GM23248 (cell line): Measurements from ENCODE around the gene MOBP. TPM values are rescaled to one million over a fixed set of nuclear protein-coding genes. Genes with fewer than 3 reads are reported as not detected.

Source experiments
- DNase-seq: peaks from one replicate; pipeline ENCODE4 v3.0.0-alpha.2; 2015
- H2AFZ ChIP-seq: fragments of 200-600 bp; sonication (generic); 2 replicates; pipeline ENCODE4 v1.6.1; 2016; ENCODE audit warnings: antibody characterized with exemption
- H3F3A ChIP-seq: fragments of 200-600 bp; sonication (generic); 2 replicates; pipeline ENCODE4 v1.6.1; 2016; ENCODE audit warnings: mild to moderate bottlenecking, antibody characterized with exemption, mixed run types; ENCODE audit not compliant: insufficient read depth
- H3K27ac ChIP-seq: fragments of 200-600 bp; sonication (generic); 2 replicates; pipeline ENCODE4 v1.5.1; 2016; ENCODE audit warnings: mild to moderate bottlenecking
- H3K27me3 ChIP-seq: fragments of 200-600 bp; sonication (generic); replicated peaks from 2 replicates; pipeline ENCODE4 v1.6.1; 2016; ENCODE audit warnings: mild to moderate bottlenecking; ENCODE audit not compliant: insufficient read depth
- H3K36me3 ChIP-seq: fragments of 200-600 bp; sonication (generic); 2 replicates; pipeline ENCODE4 v1.6.1; 2016; ENCODE audit warnings: low read depth, mild to moderate bottlenecking
- H3K4me1 ChIP-seq: fragments of 200-600 bp; sonication (generic); 2 replicates; pipeline ENCODE4 v1.6.1; 2016; ENCODE audit warnings: mild to moderate bottlenecking; ENCODE audit not compliant: insufficient read depth
- H3K4me2 ChIP-seq: fragments of 200-600 bp; sonication (generic); one replicate; pipeline ENCODE4 v1.6.1; 2016; ENCODE audit warnings: mild to moderate bottlenecking; ENCODE audit not compliant: unreplicated experiment
- H3K4me3 ChIP-seq: fragments of 200-600 bp; sonication (generic); 2 replicates; pipeline ENCODE4 v1.5.1; 2016; ENCODE audit warnings: mild to moderate bottlenecking
- H3K79me2 ChIP-seq: fragments of 200-600 bp; sonication (generic); 2 replicates; pipeline ENCODE4 v1.6.1; 2016; ENCODE audit warnings: mild to moderate bottlenecking; ENCODE audit not compliant: insufficient read depth
- H3K9ac ChIP-seq: fragments of 200-600 bp; sonication (generic); 2 replicates; pipeline ENCODE4 v1.6.1; 2016; ENCODE audit warnings: mild to moderate bottlenecking
- H3K9me2 ChIP-seq: fragments of 200-600 bp; sonication (generic); 2 replicates; pipeline ENCODE4 v1.6.1; 2016; ENCODE audit warnings: mixed run types, mild to moderate bottlenecking, moderate library complexity; ENCODE audit not compliant: insufficient read depth
- H3K9me3 ChIP-seq: fragments of 200-600 bp; sonication (generic); one replicate; pipeline ENCODE4 v1.6.1; 2017; ENCODE audit warnings: low read depth
- H4K20me1 ChIP-seq: fragments of 200-600 bp; sonication (generic); 2 replicates; pipeline ENCODE4 v1.6.0; 2016; ENCODE audit not compliant: insufficient read depth
- EZH2 ChIP-seq: fragments of 200-600 bp; sonication (generic); IDR thresholded peaks from 2 replicates; pipeline ENCODE4 v1.6.1; 2018; ENCODE audit warnings: antibody characterized with exemption, mild to moderate bottlenecking; ENCODE audit not compliant: insufficient read depth, poor library complexity, severe bottlenecking
- EZH2phosphoT487 ChIP-seq: fragments of 200-600 bp; sonication (generic); IDR thresholded peaks from 2 replicates; pipeline ENCODE4 v1.6.1; 2018; ENCODE audit warnings: antibody characterized with exemption, moderate library complexity, mild to moderate bottlenecking, low read depth; ENCODE audit not compliant: insufficient read depth
- WGBS, 2 experiments: methylation state at CpG; one replicate each; pipeline ENCODE4 v1.1.6; 2015 to 2017; ENCODE audit warnings: low lambda C conversion rate in 2 of 2, low coverage in 1 of 2; ENCODE audit errors: missing lambda C conversion rate in 2 of 2; 5-methylcytosine and 5-hydroxymethylcytosine counted together
- in situ Hi-C: fragments of 300-500 bp; cut with MboI; formaldehyde crosslinking; loops from 2 replicates; pipeline ENCODE4 v1.15.0; 2020
- polyA plus RNA-seq: library from polyadenylated mRNA; unstranded; fragments of >200 nt; fragmentation: Nextera tagmentation; extraction: Ambion mirVana; gene quantifications from 2 replicates; pipeline ENCODE4 v1.2.1, GENCODE V29; 2016
- total RNA-seq: library from RNA; depleted of rRNA; stranded (reverse); fragments of >200 nt; shearing (Covaris generic); gene quantifications from 2 replicates; pipeline ENCODE4 v1.2.3, GENCODE V29; 2014

MOBP gene
- total and polyA plus RNA-seq, 2 experiments from 2014 or later: not detected

- H3K79me2 ChIP-seq: no peaks in the 10 kb centered on the region
- no peaks in the 10 kb centered on the region for H3K9me3 ChIP-seq
- no peaks in the 10 kb centered on the region for H3K9me2 ChIP-seq
- no peak overlapping the region for H3K4me2 ChIP-seq
- peaks cover 11% of the 10 kb centered on the region for H3K4me1 ChIP-seq
- H2AFZ ChIP-seq: no peak overlapping the region
- peaks cover 9% of the 10 kb centered on the region for H3F3A ChIP-seq
- no peaks in the 10 kb centered on the region for H3K36me3 ChIP-seq
- TF ChIP-seq EZH2 (no peak), EZH2phosphoT487 (no peak)
- H3K27ac ChIP-seq: no peak overlapping the region
- H3K9ac ChIP-seq: no peak overlapping the region
- no peak overlapping the region for H3K4me3 ChIP-seq
- 73 to 74% methylated on average over 9 of the region's 9 CpGs for WGBS, 2 experiments
- in situ Hi-C loops: loop anchor here (25.0 kb wide), 2 partner anchors 458 to 658 kb away; no protein-coding TSS in a partner anchor
- H4K20me1 ChIP-seq: no peaks in the 10 kb centered on the region
- H3K27me3 ChIP-seq: no peaks in the 10 kb centered on the region
- no peak for DNase-seq
Measured at GRCh38 chr3:39529577-39529976, 62.1 kb downstream of the MOBP start.

GRCh38 chr3:39531066-39531465 lies 63.6 kb downstream of the MOBP start:
- Histone ChIP-seq H3K4me3 (no peak overlapping the region), H2AFZ (no peak overlapping the region), H3K4me1 (peaks cover 11% of the 10 kb centered on the region), H3K27ac (no peak overlapping the region), H3K9ac (no peak overlapping the region), H3K9me2 (no peaks in the 10 kb centered on the region), H3K4me2 (no peak overlapping the region), H3K79me2 (no peaks in the 10 kb centered on the region), H4K20me1 (no peaks in the 10 kb centered on the region), H3K27me3 (no peaks in the 10 kb centered on the region), H3K36me3 (no peaks in the 10 kb centered on the region), H3K9me3 (no peaks in the 10 kb centered on the region), H3F3A (peaks cover 9% of the 10 kb centered on the region)
- DNase-seq: peak; percentile 43
- WGBS, 2 experiments: 61 to 65% methylated on average over 6 of the region's 6 CpGs
- in situ Hi-C loops: loop anchor here (25.0 kb wide), 2 partner anchors 456 to 656 kb away; no protein-coding TSS in a partner anchor
- TF ChIP-seq EZH2phosphoT487 (no peak), EZH2 (no peak)

GRCh38 chr3:39531665-39532064 lies 64.2 kb downstream of the MOBP start:
- TF ChIP-seq EZH2: no peak
- TF ChIP-seq EZH2phosphoT487: no peak
- no peaks in the 10 kb centered on the region for H3K9me2 ChIP-seq
- peak; percentile 73 for DNase-seq
- no peak overlapping the region for H3K27ac ChIP-seq
- H3K4me2 ChIP-seq: no peak overlapping the region
- H4K20me1 ChIP-seq: no peaks in the 10 kb centered on the region
- no peak overlapping the region for H3K4me3 ChIP-seq
- no peak overlapping the region for H3K9ac ChIP-seq
- H3F3A ChIP-seq: peaks cover 9% of the 10 kb centered on the region
- no peaks in the 10 kb centered on the region for H3K36me3 ChIP-seq
- in situ Hi-C loops: loop anchor here (25.0 kb wide), 2 partner anchors 456 to 656 kb away; no protein-coding TSS in a partner anchor
- peaks cover 11% of the 10 kb centered on the region for H3K4me1 ChIP-seq
- no peaks in the 10 kb centered on the region for H3K9me3 ChIP-seq
- no peaks in the 10 kb centered on the region for H3K27me3 ChIP-seq
- H3K79me2 ChIP-seq: no peaks in the 10 kb centered on the region
- no peak overlapping the region for H2AFZ ChIP-seq
- 59 to 65% methylated on average over 3 of the region's 3 CpGs for WGBS, 2 experiments

GRCh38 chr3:39532777-39533176 lies 65.3 kb downstream of the MOBP start:
- in situ Hi-C loops: loop anchor here (25.0 kb wide), 2 partner anchors 455 to 655 kb away; no protein-coding TSS in a partner anchor
- Histone ChIP-seq H3F3A (peaks cover 9% of the 10 kb centered on the region), H3K27ac (no peak overlapping the region), H3K27me3 (no peaks in the 10 kb centered on the region), H2AFZ (no peak overlapping the region), H3K4me3 (no peak overlapping the region), H3K4me1 (peaks cover 11% of the 10 kb centered on the region), H3K9me2 (no peaks in the 10 kb centered on the region), H4K20me1 (no peaks in the 10 kb centered on the region), H3K36me3 (no peaks in the 10 kb centered on the region), H3K9ac (no peak overlapping the region), H3K4me2 (no peak overlapping the region), H3K9me3 (no peaks in the 10 kb centered on the region), H3K79me2 (no peaks in the 10 kb centered on the region)
- TF ChIP-seq EZH2 (no peak), EZH2phosphoT487 (no peak)
- 29 to 30% methylated on average over 1 of the region's 1 CpG for WGBS, 2 experiments
- DNase-seq: no peak

- H3K27me3 ChIP-seq: no peaks in the 10 kb centered on the region
- no peaks in the 10 kb centered on the region for H3K36me3 ChIP-seq
- no peak overlapping the region for H3K9ac ChIP-seq
- no peak overlapping the region for H3K4me3 ChIP-seq
- TF ChIP-seq EZH2phosphoT487: no peak
- TF ChIP-seq EZH2: no peak
- H3K4me2 ChIP-seq: no peak overlapping the region
- no peaks in the 10 kb centered on the region for H4K20me1 ChIP-seq
- 35 to 43% methylated on average over 2 of the region's 2 CpGs for whole genome bisulfite sequencing, 2 experiments
- no peak for DNase-seq
- peaks cover 11% of the 10 kb centered on the region for H3K4me1 ChIP-seq
- no peak overlapping the region for H3K27ac ChIP-seq
- H3F3A ChIP-seq: peaks cover 9% of the 10 kb centered on the region
- H3K9me3 ChIP-seq: no peaks in the 10 kb centered on the region
- in situ Hi-C loops: loop anchor here (25.0 kb wide), 2 partner anchors 454 to 654 kb away; no protein-coding TSS in a partner anchor
- no peaks in the 10 kb centered on the region for H3K79me2 ChIP-seq
- H3K9me2 ChIP-seq: no peaks in the 10 kb centered on the region
- no peak overlapping the region for H2AFZ ChIP-seq
Measured at GRCh38 chr3:39533226-39533625, 65.7 kb downstream of the MOBP start.
